ENCODE measurements around the gene SOCS6.

DNA sequence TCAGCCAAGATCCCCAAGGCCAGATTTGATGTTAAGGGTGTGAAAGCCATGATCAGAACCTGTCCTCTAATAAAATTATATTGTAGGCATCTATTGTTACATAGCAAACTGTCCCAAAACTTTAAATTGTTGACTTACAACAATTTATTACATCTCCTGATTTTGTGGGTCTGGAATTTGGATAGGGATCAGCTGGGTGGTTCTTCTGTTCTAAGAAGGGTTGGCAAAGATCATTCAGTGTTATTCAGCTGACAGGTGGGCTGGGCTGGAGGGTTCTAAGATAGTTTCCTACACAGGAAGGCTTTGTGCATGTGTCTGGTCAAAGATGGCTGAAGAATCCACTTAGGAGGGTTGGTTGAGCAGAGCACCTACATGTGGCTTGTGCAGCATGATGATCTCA is 50.0 kb downstream of the SOCS6 start:
- TF ChIP-seq, protein P1, sequence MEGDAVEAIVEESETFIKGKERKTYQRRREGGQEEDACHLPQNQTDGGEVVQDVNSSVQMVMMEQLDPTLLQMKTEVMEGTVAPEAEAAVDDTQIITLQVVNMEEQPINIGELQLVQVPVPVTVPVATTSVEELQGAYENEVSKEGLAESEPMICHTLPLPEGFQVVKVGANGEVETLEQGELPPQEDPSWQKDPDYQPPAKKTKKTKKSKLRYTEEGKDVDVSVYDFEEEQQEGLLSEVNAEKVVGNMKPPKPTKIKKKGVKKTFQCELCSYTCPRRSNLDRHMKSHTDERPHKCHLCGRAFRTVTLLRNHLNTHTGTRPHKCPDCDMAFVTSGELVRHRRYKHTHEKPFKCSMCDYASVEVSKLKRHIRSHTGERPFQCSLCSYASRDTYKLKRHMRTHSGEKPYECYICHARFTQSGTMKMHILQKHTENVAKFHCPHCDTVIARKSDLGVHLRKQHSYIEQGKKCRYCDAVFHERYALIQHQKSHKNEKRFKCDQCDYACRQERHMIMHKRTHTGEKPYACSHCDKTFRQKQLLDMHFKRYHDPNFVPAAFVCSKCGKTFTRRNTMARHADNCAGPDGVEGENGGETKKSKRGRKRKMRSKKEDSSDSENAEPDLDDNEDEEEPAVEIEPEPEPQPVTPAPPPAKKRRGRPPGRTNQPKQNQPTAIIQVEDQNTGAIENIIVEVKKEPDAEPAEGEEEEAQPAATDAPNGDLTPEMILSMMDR (IDR thresholded peaks at IDR 0.05): no peak
- TF ChIP-seq EZH2 (IDR thresholded peaks at IDR 0.05; ENCODE audit: borderline replicate concordance, insufficient read depth, low read depth, low read length, poor library complexity, severe bottlenecking): no peak

Data from B cell (primary cell).